ENCODE results near the gene ANAPC2. TPM values are rescaled to one million over a fixed set of nuclear protein-coding genes. Genes with fewer than 3 reads are reported as not detected.

Gene ANAPC2
- total RNA-seq, 1 experiment from 2014 or later, result 95.4 TPM

- Histone ChIP-seq H3K27ac (no peak overlapping the region), H3K4me1 (replicated peaks; ENCODE audit: insufficient read depth) (peaks cover 26% of the 10 kb centered on the region)
These were observed 28.0 kb upstream of the ANAPC2 start for GRCh38 chr9:137216188-137216965.

GRCh38 chr9:137215196-137215986 lies 27.0 kb upstream of the ANAPC2 start:
- Histone ChIP-seq H3K9me2 (ENCODE audit: insufficient read depth) (no peaks in the 10 kb centered on the region), H4K20me1 (ENCODE audit: insufficient read depth) (no peaks in the 10 kb centered on the region; the same call in 1 of the 2 replicates), H3K27ac (no peak overlapping the region), H3K79me2 (ENCODE audit: low read depth) (no peaks in the 10 kb centered on the region), H3K27me3 (ENCODE audit: insufficient read depth, low read depth) (no peaks in the 10 kb centered on the region), H3K9me3 (ENCODE audit: insufficient read depth, low read depth) (no peaks in the 10 kb centered on the region), H3K4me1 (replicated peaks; ENCODE audit: insufficient read depth) (peaks cover 26% of the 10 kb centered on the region), H3F3A (ENCODE audit: insufficient read depth, low read depth) (peaks cover 23% of the 10 kb centered on the region), H3K4me3 (no peak overlapping the region), H2AFZ (no peak overlapping the region), H3K4me2 (no peak overlapping the region), H3K36me3 (ENCODE audit: low read depth) (no peaks in the 10 kb centered on the region)
- POLR2A ChIA-PET (ENCODE audit: unreplicated experiment), result interaction anchor here (0.6 kb wide), 1 partner anchor 431 kb away, joined by 4 read pairs; no protein-coding TSS in a partner anchor
- no peak for DNase-seq
- BruUV-seq (replicated peaks), result no TSS peak
- CTCF ChIA-PET, result no interaction called here
- intact Hi-C loops (cut with micrococcal nuclease; ENCODE audit: unreplicated experiment), result no loop called here
- no peak for TF ChIP-seq EZH2 (IDR thresholded peaks at IDR 0.05; ENCODE audit: low read depth)
- TF ChIP-seq CTCF (conservative IDR thresholded peaks at IDR 0.05), result no peak

More at GRCh38 chr9:137216188-137216965, 28.0 kb upstream of the ANAPC2 start:
- no peak for TF ChIP-seq CTCF (conservative IDR thresholded peaks at IDR 0.05)
- TF ChIP-seq EZH2 (IDR thresholded peaks at IDR 0.05; ENCODE audit: low read depth), result no peak
- Histone ChIP-seq H3K27me3 (ENCODE audit: insufficient read depth, low read depth) (no peaks in the 10 kb centered on the region), H4K20me1 (ENCODE audit: insufficient read depth) (no peaks in the 10 kb centered on the region; the same call in 1 of the 2 replicates), H3F3A (ENCODE audit: insufficient read depth, low read depth) (peaks cover 28% of the 10 kb centered on the region), H3K79me2 (ENCODE audit: low read depth) (no peaks in the 10 kb centered on the region), H3K4me3 (no peak overlapping the region), H2AFZ (no peak overlapping the region), H3K9me3 (ENCODE audit: insufficient read depth, low read depth) (no peaks in the 10 kb centered on the region), H3K4me2 (peak overlapping the region; percentile 72), H3K36me3 (ENCODE audit: low read depth) (no peaks in the 10 kb centered on the region), H3K9me2 (ENCODE audit: insufficient read depth) (no peaks in the 10 kb centered on the region)
- no peak for DNase-seq
- no TSS peak for BruUV-seq (replicated peaks)
- ChIA-PET CTCF (interaction anchor here (0.6 to 1.0 kb wide), 3 partner anchors 20 to 94 kb away, joined by 3 read pairs; no protein-coding TSS in a partner anchor), POLR2A (ENCODE audit: unreplicated experiment) (interaction anchor here (0.6 kb wide), 4 partner anchors 15 to 432 kb away, joined by 3 to 5 read pairs (median 4); no protein-coding TSS in a partner anchor)
- intact Hi-C loops (cut with micrococcal nuclease; ENCODE audit: unreplicated experiment), result loop anchor here (2.0 kb wide), 1 partner anchor 16 kb away; the partner anchor contains the start of gene TPRN

- no peak for TF ChIP-seq EZH2 (IDR thresholded peaks at IDR 0.05; ENCODE audit: low read depth)
- no peak for TF ChIP-seq CTCF (conservative IDR thresholded peaks at IDR 0.05)
- POLR2A ChIA-PET (ENCODE audit: unreplicated experiment), result no interaction called here
- Histone ChIP-seq H3K4me3 (no peak overlapping the region), H4K20me1 (ENCODE audit: insufficient read depth) (no peaks in the 10 kb centered on the region; the same call in 1 of the 2 replicates), H2AFZ (no peak overlapping the region), H3K27me3 (ENCODE audit: insufficient read depth, low read depth) (no peaks in the 10 kb centered on the region), H3K9me2 (ENCODE audit: insufficient read depth) (no peaks in the 10 kb centered on the region), H3K4me1 (replicated peaks; ENCODE audit: insufficient read depth) (peaks cover 26% of the 10 kb centered on the region), H3K36me3 (ENCODE audit: low read depth) (no peaks in the 10 kb centered on the region), H3K79me2 (ENCODE audit: low read depth) (no peaks in the 10 kb centered on the region), H3K9me3 (ENCODE audit: insufficient read depth, low read depth) (no peaks in the 10 kb centered on the region), H3K27ac (no peak overlapping the region), H3K4me2 (no peak overlapping the region), H3F3A (ENCODE audit: insufficient read depth, low read depth) (peaks cover 20% of the 10 kb centered on the region)
- CTCF ChIA-PET, result no interaction called here
- no peak for DNase-seq
- BruUV-seq (replicated peaks), result no TSS peak
- intact Hi-C loops (cut with micrococcal nuclease; ENCODE audit: unreplicated experiment), result no loop called here
These were observed 26.3 kb upstream of the ANAPC2 start for GRCh38 chr9:137214620-137215019.

Data from PC-9 (cell line).